GM12892 (cell line): Measurements from ENCODE around the gene VWA3A.
"Not testable (repeated sequence)": the region's sequence is repeated elsewhere in the genome, so short reads cannot be mapped to it uniquely, and the experiment has no call there.

Source experiments
- DNase-seq: peaks from one replicate; pipeline ENCODE4 v3.0.0; 2011; ENCODE audit not compliant: insufficient read length
- FAIRE-seq: peaks from 2 replicates; lab custom pipeline; 2011; peaks lifted over from hg19 to GRCh38; lab: Jason Lieb, UNC
- POLR2A ChIP-seq: IDR thresholded peaks from 2 replicates; pipeline ENCODE4 v1.6.1; 2011; ENCODE audit warnings: low read depth, low read length, control low read depth
- POLR2AphosphoS5 ChIP-seq: IDR thresholded peaks from 2 replicates; pipeline ENCODE4 v1.6.1; 2011; ENCODE audit warnings: low read depth, low read length, control low read depth
- TAF1 ChIP-seq: IDR thresholded peaks from 2 replicates; pipeline ENCODE4 v1.6.1; 2011; ENCODE audit warnings: low read depth, mild to moderate bottlenecking, control low read depth, low read length, borderline replicate concordance

The VWA3A gene

GRCh38 chr16:22190081-22190775 is 97.9 kb downstream of the VWA3A start:
- DNase-seq (no peak), FAIRE-seq (no peak)
- TF ChIP-seq POLR2A (peak; percentile 63; the same call in 1 of the 2 replicates), POLR2AphosphoS5 (no peak), TAF1 (no peak)

DNA sequence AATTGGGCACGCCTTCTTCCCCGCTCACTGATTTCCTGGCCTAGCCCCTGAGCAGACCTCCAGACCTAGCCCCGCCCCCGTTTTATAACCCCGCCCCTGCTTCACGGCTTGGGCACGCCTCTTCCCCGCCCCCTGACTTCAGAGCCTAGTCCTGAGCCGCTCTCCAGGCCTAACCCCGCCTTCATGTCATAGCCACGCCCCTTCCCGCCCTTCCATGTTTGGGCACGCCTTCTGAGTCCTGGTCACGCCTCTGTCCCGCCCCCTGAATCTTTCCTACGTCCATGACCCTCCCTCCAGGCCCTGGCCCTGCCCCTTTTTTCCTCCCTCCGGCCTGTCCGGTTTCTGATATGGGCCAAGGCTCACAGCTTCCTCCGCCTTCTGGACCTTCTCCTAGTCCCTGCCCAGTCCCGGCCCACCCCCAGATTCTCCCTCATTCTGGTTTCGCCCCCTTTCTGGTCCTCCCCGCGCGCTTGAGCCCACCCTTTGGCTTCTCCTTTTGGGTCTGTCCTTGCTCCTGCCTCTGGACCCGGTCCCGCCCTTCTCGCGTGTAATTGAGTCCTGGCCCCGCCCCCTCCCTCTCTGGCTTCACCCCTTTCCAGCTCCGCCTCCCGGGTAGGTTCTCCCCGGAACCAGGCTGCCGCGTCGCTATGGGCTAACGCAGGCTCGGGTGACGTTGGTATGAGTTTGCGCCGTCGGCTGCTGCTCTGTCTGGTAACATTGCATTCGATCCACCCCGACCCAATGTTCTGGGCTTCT is 98.6 kb downstream of the VWA3A start:
- DNase-seq (peak; percentile 76), FAIRE-seq (peak; percentile 96)
- TF ChIP-seq TAF1 (no peak), POLR2A (peak; percentile 64; the same call in 1 of the 2 replicates), POLR2AphosphoS5 (no peak)

DNA sequence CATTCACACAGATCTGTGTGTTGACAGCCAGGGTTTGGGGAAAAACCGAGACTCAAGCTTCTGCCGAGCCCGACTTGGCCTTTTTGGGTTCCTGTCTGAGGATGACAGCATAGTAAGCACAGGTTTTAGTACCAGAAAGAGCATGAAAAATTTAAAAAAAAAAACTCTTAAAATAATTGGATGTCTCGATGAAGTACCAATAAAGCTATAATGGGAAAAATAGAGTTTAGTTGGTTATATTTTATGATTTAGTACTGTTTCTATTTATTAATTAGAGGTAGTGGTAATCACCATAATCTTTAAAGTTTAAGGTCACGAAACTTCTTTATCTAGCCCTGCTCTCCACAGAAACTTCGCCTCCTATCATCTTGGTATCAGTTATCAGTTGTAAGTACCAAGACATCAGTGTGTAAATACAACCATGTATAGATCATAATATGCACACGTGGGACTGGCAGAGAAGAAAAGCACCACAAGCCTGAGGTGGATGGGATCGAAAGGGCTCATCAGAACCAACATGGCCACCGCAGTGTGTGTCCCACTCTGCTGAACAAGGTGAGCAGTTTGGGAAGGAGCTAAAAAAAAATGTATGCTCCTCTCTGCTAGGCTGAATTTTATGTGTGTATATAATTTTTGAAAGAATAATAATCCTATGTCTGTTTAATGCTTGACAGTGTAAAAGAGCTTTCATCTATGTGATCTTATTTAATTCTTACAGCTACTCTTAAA is 99.4 kb downstream of the VWA3A start:
- TF ChIP-seq POLR2AphosphoS5 (no peak), POLR2A (no peak), TAF1 (0 out of 2 replicates have a peak, but pooled peaks have one; percentile 3)
- DNase-seq: no peak
- FAIRE-seq: no peak

- FAIRE-seq (peak; percentile 58), DNase-seq (no peak)
- TF ChIP-seq POLR2AphosphoS5 (peak; percentile 31; the same call in 1 of the 2 replicates), POLR2A (0 out of 2 replicates have a peak, but pooled peaks have one; percentile 46), TAF1 (no peak)
These were observed 100.1 kb downstream of the VWA3A start for GRCh38 chr16:22192261-22193062.

DNA sequence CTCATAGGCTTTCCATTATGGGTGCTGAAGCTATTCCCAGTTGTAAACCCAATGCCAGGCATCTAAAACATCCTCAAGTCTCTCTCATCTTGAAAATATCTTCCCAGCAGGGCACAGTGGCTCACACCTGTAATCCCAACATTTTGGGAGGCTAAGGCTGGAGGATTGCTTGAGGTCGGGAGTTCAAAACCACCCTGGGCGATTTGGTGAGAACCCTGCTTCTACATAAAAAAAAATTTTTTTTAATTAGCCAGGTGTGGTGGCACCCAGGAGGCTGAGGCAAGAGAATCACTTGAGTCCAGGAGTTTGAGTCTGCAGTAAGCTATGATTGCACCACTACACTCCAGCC is 100.7 kb downstream of the VWA3A start:
- DNase-seq (no peak), FAIRE-seq (no peak)
- TF ChIP-seq TAF1: no peak
- no peak for TF ChIP-seq POLR2AphosphoS5
- no peak for TF ChIP-seq POLR2A

GRCh38 chr16:22194707-22195444 is 102.5 kb downstream of the VWA3A start:
- FAIRE-seq (peak; percentile 14), DNase-seq (no peak)

GRCh38 chr16:22195445-22195694 is 103.0 kb downstream of the VWA3A start:
- no peak for FAIRE-seq

More at GRCh38 chr16:22194707-22195444, 102.5 kb downstream of the VWA3A start:
- TF ChIP-seq POLR2AphosphoS5: no peak
- no peak for TF ChIP-seq POLR2A
- TF ChIP-seq TAF1: no peak

GRCh38 chr16:22195695-22196558 is 103.6 kb downstream of the VWA3A start:
- TF ChIP-seq POLR2A (no peak), TAF1 (no peak), POLR2AphosphoS5 (no peak)
- DNase-seq (no peak), FAIRE-seq (peak; percentile 27)

More at GRCh38 chr16:22195445-22195694, 103.0 kb downstream of the VWA3A start:
- TF ChIP-seq TAF1: no peak
- no peak for TF ChIP-seq POLR2AphosphoS5
- no peak for TF ChIP-seq POLR2A
- no peak for DNase-seq

- FAIRE-seq, DNase-seq: not testable (repeated sequence)
These were observed 104.3 kb downstream of the VWA3A start for GRCh38 chr16:22196559-22197168.

DNA sequence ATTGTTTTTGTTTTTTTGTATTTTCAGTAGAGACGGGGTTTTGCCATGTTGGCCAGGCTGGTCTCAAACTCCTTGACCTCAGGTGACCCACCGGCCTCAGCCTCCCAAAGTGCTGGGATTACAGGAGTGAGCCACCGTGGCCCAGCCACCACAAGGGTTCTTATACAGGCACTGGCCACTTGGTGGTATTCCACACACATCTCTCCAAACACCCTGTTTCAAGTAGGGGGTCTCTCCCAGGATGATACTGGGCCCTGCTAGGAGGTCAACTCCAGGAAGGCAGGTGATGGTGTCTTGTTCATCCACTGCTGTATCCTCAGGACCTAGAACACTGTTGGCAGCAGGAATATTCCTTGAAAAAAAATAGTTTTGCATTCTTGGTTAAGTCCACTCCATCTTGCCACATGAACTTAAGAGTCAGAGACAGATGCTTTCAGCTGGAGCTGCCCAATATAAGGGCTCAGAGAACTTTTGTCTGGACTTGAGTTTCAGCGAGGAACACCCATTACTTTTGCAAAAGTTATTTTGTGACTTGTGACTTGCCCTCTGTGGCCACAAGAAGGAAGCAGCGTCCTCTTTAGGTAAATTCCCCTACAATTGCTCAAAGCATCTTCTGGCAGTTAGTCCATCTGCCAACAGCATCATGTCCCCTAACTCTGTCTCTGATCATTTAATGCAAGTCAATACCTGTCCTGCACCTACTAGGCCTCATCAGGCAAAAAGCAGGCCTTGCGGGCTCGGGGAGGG is 106.4 kb downstream of the VWA3A start:
- no peak for TF ChIP-seq TAF1
- no peak for TF ChIP-seq POLR2A
- TF ChIP-seq POLR2AphosphoS5: no peak
- FAIRE-seq (peak; percentile 40), DNase-seq (no peak)
